HG02970 (cell line): ENCODE results near the gene ZNF786.
"Not testable (repeated sequence)": the region's sequence is repeated elsewhere in the genome, so short reads cannot be mapped to it uniquely, and the experiment has no call there.

ENCODE experiments used
- ATAC-seq: cut with Tn5 transposase; IDR thresholded peaks from one replicate; pipeline ENCODE4 v1.9.1; 2021; ENCODE audit warnings: mild to moderate bottlenecking, moderate library complexity, moderate number of reproducible peaks; ENCODE audit not compliant: unreplicated experiment, low FRiP score

ZNF786 gene

GRCh38 chr7:149090397-149091195 lies at the start of gene ZNF786:
TSS of gene ZNF786 (minus strand) at chr7:149090718. CDS start at chr7:149090640, 78 bp downstream.
- ATAC-seq = peak; percentile 89

GRCh38 chr7:149136118-149136517 lies 45.6 kb upstream of the ZNF786 start:
- ATAC-seq = no peak

GRCh38 chr7:149133028-149133710 lies 42.7 kb upstream of the ZNF786 start:
- ATAC-seq = no peak

- no peak for ATAC-seq
These were observed 40.2 kb upstream of the ZNF786 start for GRCh38 chr7:149130572-149131198.

- ATAC-seq = peak; percentile 49
These were observed 36.2 kb upstream of the ZNF786 start for GRCh38 chr7:149126662-149127266.

GRCh38 chr7:149125863-149126661 lies 35.5 kb upstream of the ZNF786 start, which contains the start of gene ZNF425:
TSS of gene ZNF425 (minus strand) at chr7:149126324. CDS start at chr7:149126213, 111 bp downstream.
- peak; percentile 84 for ATAC-seq

GRCh38 chr7:149125189-149125862 lies 34.8 kb upstream of the ZNF786 start:
- ATAC-seq = no peak

- no peak for ATAC-seq
These were observed 19.5 kb upstream of the ZNF786 start for GRCh38 chr7:149109969-149110368.

- no peak for ATAC-seq
These were observed 14.2 kb upstream of the ZNF786 start for GRCh38 chr7:149104749-149105148.

- ATAC-seq = no peak
These were observed 13.7 kb upstream of the ZNF786 start for GRCh38 chr7:149104214-149104613.

- ATAC-seq = no peak
These were observed 12.9 kb upstream of the ZNF786 start for GRCh38 chr7:149103424-149103823.

- no peak for ATAC-seq
These were observed 12.1 kb upstream of the ZNF786 start for GRCh38 chr7:149102666-149103065.

GRCh38 chr7:149100821-149101220 lies 10.3 kb upstream of the ZNF786 start:
- ATAC-seq = no peak

GRCh38 chr7:149099058-149099457 lies 8.5 kb upstream of the ZNF786 start:
- no peak for ATAC-seq

- no peak for ATAC-seq
These were observed 6.6 kb upstream of the ZNF786 start for GRCh38 chr7:149097088-149097487.

- no peak for ATAC-seq
These were observed 2.7 kb upstream of the ZNF786 start for GRCh38 chr7:149093228-149093627.

GRCh38 chr7:149092244-149092643 lies 1.7 kb upstream of the ZNF786 start:
- not testable (repeated sequence) for ATAC-seq

GRCh38 chr7:149087376-149087775 lies 3.1 kb downstream of the ZNF786 start:
- no peak for ATAC-seq

- ATAC-seq = no peak
These were observed 4.7 kb downstream of the ZNF786 start for GRCh38 chr7:149085866-149086265.
